CD1c-positive myeloid dendritic cell (primary cell): ENCODE results near the gene CIDEC.
"Not testable (repeated sequence)": the region's sequence is repeated elsewhere in the genome, so short reads cannot be mapped to it uniquely, and the experiment has no call there.

ENCODE experiments used
- DNase-seq: peaks from one replicate; pipeline ENCODE4 v3.0.0-alpha.2; 2016; ENCODE audit errors: extremely low spot score

Gene CIDEC

GRCh38 chr3:9876255-9876654 is 3.8 kb downstream of the CIDEC start:
- not testable (repeated sequence) for DNase-seq

- DNase-seq = no peak
Measured at GRCh38 chr3:9875448-9875847, 4.6 kb downstream of the CIDEC start.

GRCh38 chr3:9872067-9872466 is 8.0 kb downstream of the CIDEC start:
- not testable (repeated sequence) for DNase-seq

GRCh38 chr3:9870978-9871377 is 9.1 kb downstream of the CIDEC start:
- DNase-seq = no peak

- DNase-seq = no peak
Measured at GRCh38 chr3:9869955-9870354, 10.1 kb downstream of the CIDEC start.

GRCh38 chr3:9867106-9867505 is 12.9 kb downstream of the CIDEC start:
- no peak for DNase-seq

- no peak for DNase-seq
Measured at GRCh38 chr3:9866639-9867038, 13.4 kb downstream of the CIDEC start.

GRCh38 chr3:9865125-9865637 is 14.9 kb downstream of the CIDEC start:
- not testable (repeated sequence) for DNase-seq

- peak; percentile 33 for DNase-seq
Measured at GRCh38 chr3:9864200-9864927, 15.7 kb downstream of the CIDEC start.

- no peak for DNase-seq
Measured at GRCh38 chr3:9863058-9863772, 16.8 kb downstream of the CIDEC start.

- DNase-seq = peak; percentile 50
Measured at GRCh38 chr3:9862391-9863057, 17.5 kb downstream of the CIDEC start.

GRCh38 chr3:9861626-9862130 is 18.4 kb downstream of the CIDEC start:
- DNase-seq = no peak

GRCh38 chr3:9861201-9861600 is 18.9 kb downstream of the CIDEC start:
- no peak for DNase-seq

- DNase-seq = no peak
Measured at GRCh38 chr3:9859530-9860025, 20.5 kb downstream of the CIDEC start.

- DNase-seq = no peak
Measured at GRCh38 chr3:9855594-9855993, 24.5 kb downstream of the CIDEC start.

- not testable (repeated sequence) for DNase-seq
Measured at GRCh38 chr3:9854291-9854940, 25.6 kb downstream of the CIDEC start.

GRCh38 chr3:9852528-9852927 is 27.5 kb downstream of the CIDEC start:
- no peak for DNase-seq

GRCh38 chr3:9851926-9852325 is 28.1 kb downstream of the CIDEC start:
- DNase-seq = not testable (repeated sequence)

GRCh38 chr3:9851383-9851782 is 28.7 kb downstream of the CIDEC start:
- DNase-seq = not testable (repeated sequence)

- peak; percentile 46 for DNase-seq
Measured at GRCh38 chr3:9848860-9849259, 31.2 kb downstream of the CIDEC start.

GRCh38 chr3:9847870-9848269 is 32.2 kb downstream of the CIDEC start:
- not testable (repeated sequence) for DNase-seq
